ENCODE data around the gene LIFR.

DNA sequence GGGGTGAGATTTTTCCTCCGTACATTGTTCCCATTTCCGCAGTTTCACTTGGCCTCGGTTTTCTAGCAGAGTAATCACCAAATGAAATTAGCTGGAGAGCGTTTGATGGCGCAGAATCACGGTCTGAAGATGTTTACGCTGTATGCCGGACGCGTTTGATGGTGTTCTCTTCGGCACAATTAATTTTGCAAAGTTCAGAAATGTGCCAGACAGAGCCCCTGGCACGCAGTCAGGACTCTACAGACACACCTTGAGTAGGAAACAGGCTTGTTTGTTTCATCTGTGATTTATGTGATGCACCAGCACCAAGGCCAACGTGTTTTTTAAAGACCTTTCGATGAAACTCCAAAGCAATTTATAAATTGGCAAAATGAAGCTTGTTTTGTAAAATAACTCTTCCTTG lies 863 bp upstream of the LIFR start:
- TF ChIP-seq, protein P1, sequence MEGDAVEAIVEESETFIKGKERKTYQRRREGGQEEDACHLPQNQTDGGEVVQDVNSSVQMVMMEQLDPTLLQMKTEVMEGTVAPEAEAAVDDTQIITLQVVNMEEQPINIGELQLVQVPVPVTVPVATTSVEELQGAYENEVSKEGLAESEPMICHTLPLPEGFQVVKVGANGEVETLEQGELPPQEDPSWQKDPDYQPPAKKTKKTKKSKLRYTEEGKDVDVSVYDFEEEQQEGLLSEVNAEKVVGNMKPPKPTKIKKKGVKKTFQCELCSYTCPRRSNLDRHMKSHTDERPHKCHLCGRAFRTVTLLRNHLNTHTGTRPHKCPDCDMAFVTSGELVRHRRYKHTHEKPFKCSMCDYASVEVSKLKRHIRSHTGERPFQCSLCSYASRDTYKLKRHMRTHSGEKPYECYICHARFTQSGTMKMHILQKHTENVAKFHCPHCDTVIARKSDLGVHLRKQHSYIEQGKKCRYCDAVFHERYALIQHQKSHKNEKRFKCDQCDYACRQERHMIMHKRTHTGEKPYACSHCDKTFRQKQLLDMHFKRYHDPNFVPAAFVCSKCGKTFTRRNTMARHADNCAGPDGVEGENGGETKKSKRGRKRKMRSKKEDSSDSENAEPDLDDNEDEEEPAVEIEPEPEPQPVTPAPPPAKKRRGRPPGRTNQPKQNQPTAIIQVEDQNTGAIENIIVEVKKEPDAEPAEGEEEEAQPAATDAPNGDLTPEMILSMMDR (IDR thresholded peaks at IDR 0.05) = no peak
- TF ChIP-seq POLR2AphosphoS5 (IDR thresholded peaks at IDR 0.05) (no peak), POLR2A (IDR thresholded peaks at IDR 0.05) (no peak), EP300 (IDR thresholded peaks at IDR 0.05) (no peak)
